ENCODE results near the gene SOX4. TPM values are rescaled to one million over a fixed set of nuclear protein-coding genes. Genes with fewer than 3 reads are reported as not detected.

The SOX4 gene
- total RNA-seq, 1 donor: 33.2 TPM

DNA sequence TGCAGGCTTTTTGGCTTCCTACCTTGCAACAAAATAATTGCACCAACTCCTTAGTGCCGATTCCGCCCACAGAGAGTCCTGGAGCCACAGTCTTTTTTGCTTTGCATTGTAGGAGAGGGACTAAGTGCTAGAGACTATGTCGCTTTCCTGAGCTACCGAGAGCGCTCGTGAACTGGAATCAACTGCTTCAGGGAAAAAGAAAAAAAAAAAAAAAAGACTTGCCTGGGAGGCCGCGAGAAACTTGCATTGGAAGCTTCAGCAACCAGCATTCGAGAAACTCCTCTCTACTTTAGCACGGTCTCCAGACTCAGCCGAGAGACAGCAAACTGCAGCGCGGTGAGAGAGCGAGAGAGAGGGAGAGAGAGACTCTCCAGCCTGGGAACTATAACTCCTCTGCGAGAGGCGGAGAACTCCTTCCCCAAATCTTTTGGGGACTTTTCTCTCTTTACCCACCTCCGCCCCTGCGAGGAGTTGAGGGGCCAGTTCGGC lies 420 bp downstream of the SOX4 start:
- peak; percentile 70 for DNase-seq (ENCODE audit: low read depth)
- peak overlapping the region; percentile 91 for H3K4me3 ChIP-seq (ENCODE audit: low read depth, low read length)
- TF ChIP-seq, protein P1, sequence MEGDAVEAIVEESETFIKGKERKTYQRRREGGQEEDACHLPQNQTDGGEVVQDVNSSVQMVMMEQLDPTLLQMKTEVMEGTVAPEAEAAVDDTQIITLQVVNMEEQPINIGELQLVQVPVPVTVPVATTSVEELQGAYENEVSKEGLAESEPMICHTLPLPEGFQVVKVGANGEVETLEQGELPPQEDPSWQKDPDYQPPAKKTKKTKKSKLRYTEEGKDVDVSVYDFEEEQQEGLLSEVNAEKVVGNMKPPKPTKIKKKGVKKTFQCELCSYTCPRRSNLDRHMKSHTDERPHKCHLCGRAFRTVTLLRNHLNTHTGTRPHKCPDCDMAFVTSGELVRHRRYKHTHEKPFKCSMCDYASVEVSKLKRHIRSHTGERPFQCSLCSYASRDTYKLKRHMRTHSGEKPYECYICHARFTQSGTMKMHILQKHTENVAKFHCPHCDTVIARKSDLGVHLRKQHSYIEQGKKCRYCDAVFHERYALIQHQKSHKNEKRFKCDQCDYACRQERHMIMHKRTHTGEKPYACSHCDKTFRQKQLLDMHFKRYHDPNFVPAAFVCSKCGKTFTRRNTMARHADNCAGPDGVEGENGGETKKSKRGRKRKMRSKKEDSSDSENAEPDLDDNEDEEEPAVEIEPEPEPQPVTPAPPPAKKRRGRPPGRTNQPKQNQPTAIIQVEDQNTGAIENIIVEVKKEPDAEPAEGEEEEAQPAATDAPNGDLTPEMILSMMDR (IDR thresholded peaks at IDR 0.05; ENCODE audit: insufficient read depth, low read depth, low read length): no peak

DNA sequence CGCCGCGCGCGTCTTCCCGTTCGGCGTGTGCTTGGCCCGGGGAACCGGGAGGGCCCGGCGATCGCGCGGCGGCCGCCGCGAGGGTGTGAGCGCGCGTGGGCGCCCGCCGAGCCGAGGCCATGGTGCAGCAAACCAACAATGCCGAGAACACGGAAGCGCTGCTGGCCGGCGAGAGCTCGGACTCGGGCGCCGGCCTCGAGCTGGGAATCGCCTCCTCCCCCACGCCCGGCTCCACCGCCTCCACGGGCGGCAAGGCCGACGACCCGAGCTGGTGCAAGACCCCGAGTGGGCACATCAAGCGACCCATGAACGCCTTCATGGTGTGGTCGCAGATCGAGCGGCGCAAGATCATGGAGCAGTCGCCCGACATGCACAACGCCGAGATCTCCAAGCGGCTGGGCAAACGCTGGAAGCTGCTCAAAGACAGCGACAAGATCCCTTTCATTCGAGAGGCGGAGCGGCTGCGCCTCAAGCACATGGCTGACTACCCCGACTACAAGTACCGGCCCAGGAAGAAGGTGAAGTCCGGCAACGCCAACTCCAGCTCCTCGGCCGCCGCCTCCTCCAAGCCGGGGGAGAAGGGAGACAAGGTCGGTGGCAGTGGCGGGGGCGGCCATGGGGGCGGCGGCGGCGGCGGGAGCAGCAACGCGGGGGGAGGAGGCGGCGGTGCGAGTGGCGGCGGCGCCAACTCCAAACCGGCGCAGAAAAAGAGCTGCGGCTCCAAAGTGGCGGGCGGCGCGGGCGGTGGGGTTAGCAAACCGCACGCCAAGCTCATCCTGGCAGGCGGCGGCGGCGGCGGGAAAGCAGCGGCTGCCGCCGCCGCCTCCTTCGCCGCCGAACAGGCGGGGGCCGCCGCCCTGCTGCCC lies 1.1 kb downstream of the SOX4 start:
- H3K4me3 ChIP-seq (ENCODE audit: low read depth, low read length): peak overlapping the region; percentile 91
- DNase-seq (ENCODE audit: low read depth): peak; percentile 69
- TF ChIP-seq, protein P1 (IDR thresholded peaks at IDR 0.05; ENCODE audit: insufficient read depth, low read depth, low read length): no peak

DNA sequence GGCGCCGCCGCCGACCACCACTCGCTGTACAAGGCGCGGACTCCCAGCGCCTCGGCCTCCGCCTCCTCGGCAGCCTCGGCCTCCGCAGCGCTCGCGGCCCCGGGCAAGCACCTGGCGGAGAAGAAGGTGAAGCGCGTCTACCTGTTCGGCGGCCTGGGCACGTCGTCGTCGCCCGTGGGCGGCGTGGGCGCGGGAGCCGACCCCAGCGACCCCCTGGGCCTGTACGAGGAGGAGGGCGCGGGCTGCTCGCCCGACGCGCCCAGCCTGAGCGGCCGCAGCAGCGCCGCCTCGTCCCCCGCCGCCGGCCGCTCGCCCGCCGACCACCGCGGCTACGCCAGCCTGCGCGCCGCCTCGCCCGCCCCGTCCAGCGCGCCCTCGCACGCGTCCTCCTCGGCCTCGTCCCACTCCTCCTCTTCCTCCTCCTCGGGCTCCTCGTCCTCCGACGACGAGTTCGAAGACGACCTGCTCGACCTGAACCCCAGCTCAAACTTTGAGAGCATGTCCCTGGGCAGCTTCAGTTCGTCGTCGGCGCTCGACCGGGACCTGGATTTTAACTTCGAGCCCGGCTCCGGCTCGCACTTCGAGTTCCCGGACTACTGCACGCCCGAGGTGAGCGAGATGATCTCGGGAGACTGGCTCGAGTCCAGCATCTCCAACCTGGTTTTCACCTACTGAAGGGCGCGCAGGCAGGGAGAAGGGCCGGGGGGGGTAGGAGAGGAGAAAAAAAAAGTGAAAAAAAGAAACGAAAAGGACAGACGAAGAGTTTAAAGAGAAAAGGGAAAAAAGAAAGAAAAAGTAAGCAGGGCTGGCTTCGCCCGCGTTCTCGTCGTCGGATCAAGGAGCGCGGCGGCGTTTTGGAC lies 2.0 kb downstream of the SOX4 start:
- DNase-seq (ENCODE audit: low read depth): peak; percentile 11
- peak overlapping the region; percentile 91 for H3K4me3 ChIP-seq (ENCODE audit: low read depth, low read length)
- TF ChIP-seq, protein P1 (IDR thresholded peaks at IDR 0.05; ENCODE audit: insufficient read depth, low read depth, low read length): no peak

DNA sequence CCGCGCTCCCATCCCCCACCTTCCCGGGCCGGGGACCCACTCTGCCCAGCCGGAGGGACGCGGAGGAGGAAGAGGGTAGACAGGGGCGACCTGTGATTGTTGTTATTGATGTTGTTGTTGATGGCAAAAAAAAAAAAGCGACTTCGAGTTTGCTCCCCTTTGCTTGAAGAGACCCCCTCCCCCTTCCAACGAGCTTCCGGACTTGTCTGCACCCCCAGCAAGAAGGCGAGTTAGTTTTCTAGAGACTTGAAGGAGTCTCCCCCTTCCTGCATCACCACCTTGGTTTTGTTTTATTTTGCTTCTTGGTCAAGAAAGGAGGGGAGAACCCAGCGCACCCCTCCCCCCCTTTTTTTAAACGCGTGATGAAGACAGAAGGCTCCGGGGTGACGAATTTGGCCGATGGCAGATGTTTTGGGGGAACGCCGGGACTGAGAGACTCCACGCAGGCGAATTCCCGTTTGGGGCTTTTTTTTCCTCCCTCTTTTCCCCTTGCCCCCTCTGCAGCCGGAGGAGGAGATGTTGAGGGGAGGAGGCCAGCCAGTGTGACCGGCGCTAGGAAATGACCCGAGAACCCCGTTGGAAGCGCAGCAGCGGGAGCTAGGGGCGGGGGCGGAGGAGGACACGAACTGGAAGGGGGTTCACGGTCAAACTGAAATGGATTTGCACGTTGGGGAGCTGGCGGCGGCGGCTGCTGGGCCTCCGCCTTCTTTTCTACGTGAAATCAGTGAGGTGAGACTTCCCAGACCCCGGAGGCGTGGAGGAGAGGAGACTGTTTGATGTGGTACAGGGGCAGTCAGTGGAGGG lies 2.8 kb downstream of the SOX4 start:
- TF ChIP-seq, protein P1 (IDR thresholded peaks at IDR 0.05; ENCODE audit: insufficient read depth, low read depth, low read length): no peak
- peak; percentile 69 for DNase-seq (ENCODE audit: low read depth)
- H3K4me3 ChIP-seq (ENCODE audit: low read depth, low read length): peak overlapping the region; percentile 91

DNA sequence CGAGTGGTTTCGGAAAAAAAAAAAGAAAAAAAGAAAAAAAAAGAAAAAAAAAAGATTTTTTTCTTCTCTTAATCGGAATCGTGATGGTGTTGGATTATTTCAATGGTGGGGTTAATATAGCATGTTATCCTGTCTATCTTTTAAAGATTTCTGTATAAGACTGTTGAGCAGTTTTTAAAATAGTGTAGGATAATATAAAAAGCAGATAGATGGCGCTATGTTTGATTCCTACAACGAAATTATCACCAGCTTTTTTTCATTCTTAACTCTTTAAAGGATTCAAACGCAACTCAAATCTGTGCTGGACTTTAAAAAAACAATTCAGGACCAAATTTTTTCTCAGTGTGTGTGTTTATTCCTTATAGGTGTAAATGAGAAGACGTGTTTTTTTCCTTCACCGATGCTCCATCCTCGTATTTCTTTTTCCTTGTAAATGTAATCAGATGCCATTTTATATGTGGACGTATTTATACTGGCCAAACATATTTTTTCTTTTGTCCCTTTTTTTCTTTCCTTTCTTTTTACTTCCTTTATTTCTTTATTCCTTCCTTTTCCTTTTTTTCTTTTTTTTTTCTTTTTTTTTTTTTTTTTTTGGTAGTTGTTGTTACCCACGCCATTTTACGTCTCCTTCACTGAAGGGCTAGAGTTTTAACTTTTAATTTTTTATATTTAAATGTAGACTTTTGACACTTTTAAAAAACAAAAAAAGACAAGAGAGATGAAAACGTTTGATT lies 3.6 kb downstream of the SOX4 start:
- TF ChIP-seq, protein P1 (IDR thresholded peaks at IDR 0.05; ENCODE audit: insufficient read depth, low read depth, low read length): peak; percentile 37
- peak; percentile 56 for DNase-seq (ENCODE audit: low read depth)
- peak overlapping the region; percentile 91 for H3K4me3 ChIP-seq (ENCODE audit: low read depth, low read length)

Measured in fibroblast of villous mesenchyme (primary cell).